ENCODE measurements around the gene ZNF385A. TPM values are rescaled to one million over a fixed set of nuclear protein-coding genes. Genes with fewer than 3 reads are reported as not detected.
A peak's percentile ranks its signal among the peaks of the same experiment; 100 is the strongest.

ZNF385A gene
- total RNA-seq, 4 donors from 2014 or later: 0.26 to 16.9 (median 3.2) TPM

GRCh38 chr12:54415221-54415929 is 30.8 kb upstream of the ZNF385A start:
- peaks cover 12 to 15% of the 10 kb centered on the region in 2 donors for H3K4me1 ChIP-seq
- H3K4me3 ChIP-seq: peak overlapping the region in 1 of 2 donors; percentile 18
- no peaks in the 10 kb centered on the region for H3K9me3 ChIP-seq
- DNase-seq: no peak
- no peaks in the 10 kb centered on the region for H3K36me3 ChIP-seq
- TF ChIP-seq POLR2A (IDR thresholded peaks at IDR 0.05) (no peak), CTCF (IDR thresholded peaks at IDR 0.05) (no peak)
- intact Hi-C loops (cut with DNase I; ENCODE audit: low total_unique reads): no loop called here
- no peaks in the 10 kb centered on the region for H3K27me3 ChIP-seq
- H3K27ac ChIP-seq: peak overlapping the region; percentile 94 to 97

DNA sequence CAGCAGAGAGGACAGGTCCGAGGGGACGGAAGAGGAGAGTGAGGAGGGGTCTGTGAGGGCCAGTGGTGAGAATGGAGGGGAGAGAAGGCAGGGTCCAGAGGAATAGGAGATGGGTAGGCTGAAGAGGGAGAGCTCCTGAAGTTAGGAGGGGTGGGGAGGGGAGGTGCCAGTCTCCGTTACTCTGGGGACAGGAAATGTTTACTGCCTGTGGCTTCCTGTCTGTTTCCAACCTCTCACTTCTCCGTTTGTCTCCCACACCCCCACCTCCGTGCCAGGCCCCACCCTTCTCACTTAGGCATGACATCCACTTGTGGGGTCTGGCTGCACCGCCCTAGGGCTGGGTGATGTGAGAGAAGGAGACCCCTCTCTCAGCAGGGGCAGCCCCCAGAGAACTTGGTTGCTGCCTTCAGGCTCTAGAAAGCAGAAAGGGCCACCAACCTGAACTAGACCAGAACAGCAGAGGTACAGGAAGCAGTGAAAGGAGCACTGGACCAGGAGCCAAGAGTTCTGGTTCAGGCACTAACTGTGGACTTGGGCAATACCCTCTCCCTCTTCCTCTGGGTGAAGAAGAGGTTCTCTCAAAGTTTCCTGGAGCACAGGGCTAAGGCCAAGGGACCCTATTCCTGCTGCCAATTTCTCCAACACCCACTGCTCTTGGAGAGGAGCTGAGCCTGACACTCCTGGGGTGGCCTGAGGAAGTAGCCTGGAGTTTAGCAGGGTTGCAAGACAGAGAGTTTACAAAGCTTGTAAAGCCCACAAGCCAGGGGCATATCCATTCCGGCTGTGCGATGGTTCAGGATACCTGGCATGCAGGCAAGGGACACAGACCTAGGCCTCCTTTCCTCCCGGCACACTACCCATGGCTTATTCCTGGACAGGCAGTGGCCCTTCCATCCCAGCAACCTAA is 29.0 kb upstream of the ZNF385A start:
- H3K27me3 ChIP-seq: no peaks in the 10 kb centered on the region
- peak overlapping the region; percentile 94 to 97 for H3K27ac ChIP-seq
- TF ChIP-seq POLR2A (IDR thresholded peaks at IDR 0.05) (no peak), CTCF (IDR thresholded peaks at IDR 0.05) (no peak)
- H3K9me3 ChIP-seq: no peaks in the 10 kb centered on the region
- no peaks in the 10 kb centered on the region for H3K36me3 ChIP-seq
- intact Hi-C loops (cut with DNase I; ENCODE audit: low total_unique reads): no loop called here
- no peak for DNase-seq
- peaks cover 7 to 12% of the 10 kb centered on the region in 2 donors for H3K4me1 ChIP-seq
- no peak overlapping the region for H3K4me3 ChIP-seq

GRCh38 chr12:54412786-54413185 is 28.3 kb upstream of the ZNF385A start:
- Histone ChIP-seq H3K4me1 (peaks cover 7 to 12% of the 10 kb centered on the region in 2 donors), H3K27ac (peak overlapping the region; percentile 94 to 97), H3K4me3 (peak overlapping the region in 1 of 2 donors; percentile 7), H3K27me3 (no peaks in the 10 kb centered on the region), H3K9me3 (no peaks in the 10 kb centered on the region), H3K36me3 (no peaks in the 10 kb centered on the region)
- DNase-seq: no peak
- intact Hi-C loops (cut with DNase I; ENCODE audit: low total_unique reads): no loop called here
- TF ChIP-seq POLR2A (IDR thresholded peaks at IDR 0.05) (no peak), CTCF (IDR thresholded peaks at IDR 0.05) (no peak)

GRCh38 chr12:54412348-54412747 is 27.8 kb upstream of the ZNF385A start:
- Histone ChIP-seq H3K36me3 (no peaks in the 10 kb centered on the region), H3K9me3 (no peaks in the 10 kb centered on the region), H3K4me1 (peaks cover 7 to 12% of the 10 kb centered on the region in 2 donors), H3K27ac (peak overlapping the region; percentile 94 to 97), H3K27me3 (no peaks in the 10 kb centered on the region), H3K4me3 (peak overlapping the region in 1 of 2 donors; percentile 7)
- intact Hi-C loops (cut with DNase I; ENCODE audit: low total_unique reads): no loop called here
- TF ChIP-seq POLR2A (IDR thresholded peaks at IDR 0.05) (no peak), CTCF (IDR thresholded peaks at IDR 0.05) (no peak)
- no peak for DNase-seq
